GM12878 (cell line): ENCODE results near the gene SMIM17. TPM values are rescaled to one million over a fixed set of nuclear protein-coding genes. Genes with fewer than 3 reads are reported as not detected.

Source experiments
- ATAC-seq: fragments of 200-7000 bp; cut with Tn5 transposase; 3 replicates; pipeline ENCODE4 v1.9.1; 2020; ENCODE audit warnings: mild to moderate bottlenecking, moderate library complexity
- BruUV-seq: library from RNA; stranded (reverse); fragments of 400-500 nt; replicated peaks from 2 replicates; lab custom pipeline; 2021; lab: Mats Ljungman, UMichigan
- CTCF ChIA-PET: fragments of 300-600 bp; sonication (Branson Sonifier 250); formaldehyde crosslinking; extraction: SDS; loops from one replicate; lab custom pipeline; 2021; ENCODE audit warnings: inconsistent platforms; lab: Yijun Ruan, JAX
- POLR2A ChIA-PET: fragments of 350-600 bp; formaldehyde crosslinking; extraction: SDS; loops from one replicate; lab custom pipeline; 2021; ENCODE audit warnings: inconsistent platforms; lab: Charles Lee
- RAD21 ChIA-PET: fragments of 300-600 bp; sonication (Branson Sonifier 250); formaldehyde crosslinking; loops from one replicate; lab custom pipeline; 2023; ENCODE audit warnings: antibody characterized with exemption; ENCODE audit not compliant: unreplicated experiment; lab: Charles Lee
- SMC1A ChIA-PET: fragments of 300-600 bp; sonication (Branson Sonifier 250); formaldehyde crosslinking; loops from one replicate; lab custom pipeline; 2023; ENCODE audit not compliant: unreplicated experiment, uncharacterized antibody; lab: Charles Lee
- DNase-seq: peaks from one replicate; pipeline ENCODE4 v3.0.0-alpha.2; 2011; ENCODE audit warnings: low read depth, low spot score
- FAIRE-seq: peaks from 3 replicates; lab custom pipeline; 2011; peaks lifted over from hg19 to GRCh38; lab: Jason Lieb, UNC
- H2AFZ ChIP-seq: 2 replicates; pipeline ENCODE4 v1.6.0; 2011; ENCODE audit warnings: low read depth, low read length, control low read depth; ENCODE audit not compliant: control insufficient read depth
- H3K27ac ChIP-seq: 2 replicates; pipeline ENCODE4 v1.5.1; 2011; ENCODE audit warnings: control low read depth; ENCODE audit not compliant: control insufficient read depth, insufficient read depth
- H3K27me3 ChIP-seq, 2 experiments: replicated peaks in 1 of 2; 2 replicates each; pipeline versions ENCODE4 v1.6.0 to v1.6.1; 2011; ENCODE audit warnings: low read length in 1 of 2; ENCODE audit not compliant: control insufficient read depth in 2 of 2, insufficient read depth in 2 of 2
- H3K36me3 ChIP-seq, 2 experiments: 2 replicates each; pipeline ENCODE4 v1.5.1; 2011; ENCODE audit warnings: low read length in 1 of 2; ENCODE audit not compliant: control insufficient read depth in 2 of 2, insufficient read depth in 2 of 2
- H3K4me1 ChIP-seq: 2 replicates; pipeline ENCODE4 v1.6.1; 2011; ENCODE audit warnings: mild to moderate bottlenecking, low read length, moderate library complexity, mixed read lengths; ENCODE audit not compliant: control insufficient read depth, insufficient read depth
- H3K4me2 ChIP-seq: 2 replicates; pipeline ENCODE4 v1.6.0; 2011; ENCODE audit warnings: control low read depth; ENCODE audit not compliant: control insufficient read depth, insufficient read depth
- H3K4me3 ChIP-seq: fragments of 200-600 bp; sonication (generic); 2 replicates; pipeline ENCODE4 v1.5.1; 2016
- H3K79me2 ChIP-seq: 2 replicates; pipeline ENCODE4 v1.6.0; 2011; ENCODE audit warnings: low read length; ENCODE audit not compliant: control insufficient read depth, insufficient read depth
- H3K9ac ChIP-seq: 2 replicates; pipeline ENCODE4 v1.8.0; 2011; ENCODE audit warnings: low read length, control low read depth, mixed read lengths; ENCODE audit not compliant: control insufficient read depth, insufficient read depth
- H3K9me3 ChIP-seq: replicated peaks from 3 replicates; pipeline ENCODE4 v1.5.1; 2011; ENCODE audit warnings: mild to moderate bottlenecking, low read length; ENCODE audit not compliant: control insufficient read depth, insufficient read depth
- H4K20me1 ChIP-seq: 2 replicates; pipeline ENCODE4 v1.6.0; 2011; ENCODE audit not compliant: control insufficient read depth, insufficient read depth
- BACH1 ChIP-seq: fragments of 450-650 bp; IDR thresholded peaks from 2 replicates; pipeline ENCODE4 v1.6.1; 2017; ENCODE audit warnings: mild to moderate bottlenecking, borderline replicate concordance
- CBX3 ChIP-seq: fragments of 200-600 bp; sonication (generic); IDR thresholded peaks from 2 replicates; pipeline ENCODE4 v1.6.1; 2016; ENCODE audit warnings: low read depth, borderline replicate concordance
- DPF2 ChIP-seq: fragments of 450-650 bp; IDR thresholded peaks from 2 replicates; pipeline ENCODE4 v1.6.1; 2017; ENCODE audit warnings: mild to moderate bottlenecking
- ETV6 ChIP-seq, 2 experiments: fragments of 450-650 bp in 1 of 2; IDR thresholded peaks in 1 of 2; conservative IDR thresholded peaks in 1 of 2; 2 replicates each; pipeline ENCODE4 v1.6.1; 2014; ENCODE audit warnings: antibody characterized with exemption in 1 of 2, borderline replicate concordance in 1 of 2, low read depth in 1 of 2, mild to moderate bottlenecking in 1 of 2, moderate library complexity in 1 of 2
- IRF4 ChIP-seq: IDR thresholded peaks from 2 replicates; pipeline ENCODE4 v1.6.1; 2011; ENCODE audit warnings: low read depth, low read length
- KLF5 ChIP-seq: fragments of 450-650 bp; IDR thresholded peaks from 2 replicates; pipeline ENCODE4 v1.6.1; 2014; ENCODE audit warnings: mild to moderate bottlenecking; ENCODE audit not compliant: partially characterized antibody
- LARP7 ChIP-seq: fragments of 450-650 bp; IDR thresholded peaks from 2 replicates; pipeline ENCODE4 v1.6.1; 2017; ENCODE audit warnings: mild to moderate bottlenecking
- NBN ChIP-seq: fragments of 450-650 bp; IDR thresholded peaks from 2 replicates; pipeline ENCODE4 v1.6.1; 2016
- RB1 ChIP-seq: fragments of 450-650 bp; formaldehyde crosslinking; IDR thresholded peaks from 2 replicates; pipeline ENCODE4 v1.6.1; 2017; ENCODE audit warnings: mild to moderate bottlenecking, borderline replicate concordance
- RBBP5 ChIP-seq: fragments of 200-600 bp; sonication (generic); conservative IDR thresholded peaks from 2 replicates; pipeline ENCODE4 v1.6.1; 2016
- RCOR1 ChIP-seq: conservative IDR thresholded peaks from 2 replicates; pipeline ENCODE4 v1.6.1; 2012; ENCODE audit warnings: low read depth, low read length, improper control_type of control experiment
- SMAD1 ChIP-seq: fragments of 450-650 bp; IDR thresholded peaks from 2 replicates; pipeline ENCODE4 v1.6.1; 2018; ENCODE audit warnings: mild to moderate bottlenecking, low read depth; ENCODE audit not compliant: partially characterized antibody
- TCF12 ChIP-seq: IDR thresholded peaks from 2 replicates; pipeline ENCODE4 v1.6.1; 2011; ENCODE audit warnings: low read depth, mild to moderate bottlenecking, low read length
- ZNF274 ChIP-seq: IDR thresholded peaks from one replicate; pipeline ENCODE4 v1.8.0; 2011; ENCODE audit not compliant: insufficient read length, insufficient read depth
- ZZZ3 ChIP-seq: IDR thresholded peaks from 2 replicates; pipeline ENCODE4 v1.6.1; 2011; ENCODE audit warnings: low read depth; ENCODE audit not compliant: control insufficient read depth, insufficient read length
- WGBS: methylation state at CpG from one replicate; pipeline ENCODE4 v1.1.6; 2016; ENCODE audit warnings: low lambda C conversion rate; ENCODE audit not compliant: insufficient replicate concordance, insufficient coverage; ENCODE audit errors: missing lambda C conversion rate; 5-methylcytosine and 5-hydroxymethylcytosine counted together
- in situ Hi-C: fragments of 300-500 bp; cut with MboI; formaldehyde crosslinking; loops from 9 replicates; pipeline ENCODE4 v1.14.3; 2018; ENCODE audit warnings: mixed read lengths
- intact Hi-C: fragments of 100-400 bp; cut with micrococcal nuclease; formaldehyde crosslinking; loops from one replicate; pipeline ENCODE4 v1.14.2; 2022; ENCODE audit not compliant: unreplicated experiment
- polyA plus RNA-seq, 11 experiments: library from polyadenylated mRNA; depleted of rRNA in 4 of 11; unstranded in 6 of 11; stranded (reverse) in 5 of 11; fragments of >200 nt; fragmentation: Nextera tagmentation in 4 of 11; fragmentation: Illumina TruSeq in 1 of 11; extraction: Ambion mirVana in 4 of 11; extraction: Trizol in 1 of 11; gene quantifications; 1 replicate in 1 of 11; 2 replicates in 10 of 11; pipeline versions ENCODE4 v1.2.1 to v1.2.3, GENCODE V29; 2011 to 2016; ENCODE audit warnings: inconsistent platforms in 2 of 11, missing spikeins in 2 of 11, low read depth in 1 of 11
- total RNA-seq, 4 experiments: library from RNA; depleted of rRNA in 3 of 4; stranded (reverse); fragments of >200 nt in 3 of 4; fragmentation: Illumina TruSeq in 1 of 4; extraction: Trizol in 1 of 4; gene quantifications; 2 replicates each; pipeline versions ENCODE4 v1.2.1 to v1.2.3, GENCODE V29; 2013 to 2021
- TF ChIP-seq, protein P1 (sequence below): fragments of 450-650 bp; IDR thresholded peaks from 2 replicates; pipeline ENCODE4 v1.6.1; 2016; ENCODE audit warnings: mild to moderate bottlenecking, moderate library complexity, borderline replicate concordance

SMIM17 gene
- total and polyA plus RNA-seq, 10 of the 15 experiments (the other 5 are each of a cell fraction or from before 2014, with no cell fraction given) = 0.07 to 0.23 (median 0.17) TPM; not detected in 6

DNA sequence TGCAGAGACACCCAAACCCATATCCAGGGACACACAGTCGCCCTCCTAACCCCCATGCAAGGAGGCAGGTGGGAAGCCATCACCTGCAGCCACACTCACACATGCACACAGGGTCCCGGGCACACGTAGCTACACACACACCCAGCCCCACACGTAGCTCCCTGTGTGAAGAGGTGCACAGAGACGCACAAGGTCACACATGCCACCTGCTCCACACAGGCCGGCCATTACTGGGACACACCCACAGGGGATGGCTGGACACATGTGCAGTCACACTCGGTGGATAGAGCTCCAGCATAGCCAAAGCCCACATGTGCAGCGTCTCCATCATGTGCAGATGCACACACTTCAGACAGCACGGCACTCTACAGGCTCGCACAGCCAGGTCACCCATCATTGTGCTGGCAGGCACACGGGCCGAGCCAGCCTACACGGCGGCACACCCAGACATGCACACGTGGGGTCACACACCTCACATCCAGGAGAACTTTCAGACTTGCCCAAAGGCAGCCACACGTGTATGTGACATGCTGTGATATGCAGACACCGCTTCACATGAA, 27.5 kb downstream of the SMIM17 start:
- FAIRE-seq (no peak), DNase-seq (no peak), ATAC-seq (no peak)
- RAD21 ChIA-PET = no interaction called here
- Histone ChIP-seq H3K27ac (no peak overlapping the region), H3K9ac (no peak overlapping the region), H3K4me2 (no peak overlapping the region), H4K20me1 (no peaks in the 10 kb centered on the region), H3K36me3 (no peaks in the 10 kb centered on the region), H3K4me1 (no peaks in the 10 kb centered on the region), H3K27me3 (no peaks in the 10 kb centered on the region), H2AFZ (no peak overlapping the region), H3K9me3 (peaks cover 4% of the 10 kb centered on the region; the same call in 1 of the 3 replicates), H3K79me2 (no peaks in the 10 kb centered on the region), H3K4me3 (no peak overlapping the region)
- BruUV-seq = no TSS peak
- SMC1A ChIA-PET = no interaction called here
- POLR2A ChIA-PET = no interaction called here
- TF ChIP-seq BACH1 = no peak
- TF ChIP-seq RB1 = no peak
- no peak for TF ChIP-seq IRF4
- TF ChIP-seq SMAD1 = no peak
- no peak for TF ChIP-seq ZNF274
- no peak for TF ChIP-seq CBX3
- TF ChIP-seq RBBP5 = no peak
- no peak for TF ChIP-seq LARP7
- intact Hi-C loops (no loop called here), in situ Hi-C loops (no loop called here)
- WGBS = 53% methylated on average over 17 of the region's 17 CpGs
- CTCF ChIA-PET = no interaction called here

DNA sequence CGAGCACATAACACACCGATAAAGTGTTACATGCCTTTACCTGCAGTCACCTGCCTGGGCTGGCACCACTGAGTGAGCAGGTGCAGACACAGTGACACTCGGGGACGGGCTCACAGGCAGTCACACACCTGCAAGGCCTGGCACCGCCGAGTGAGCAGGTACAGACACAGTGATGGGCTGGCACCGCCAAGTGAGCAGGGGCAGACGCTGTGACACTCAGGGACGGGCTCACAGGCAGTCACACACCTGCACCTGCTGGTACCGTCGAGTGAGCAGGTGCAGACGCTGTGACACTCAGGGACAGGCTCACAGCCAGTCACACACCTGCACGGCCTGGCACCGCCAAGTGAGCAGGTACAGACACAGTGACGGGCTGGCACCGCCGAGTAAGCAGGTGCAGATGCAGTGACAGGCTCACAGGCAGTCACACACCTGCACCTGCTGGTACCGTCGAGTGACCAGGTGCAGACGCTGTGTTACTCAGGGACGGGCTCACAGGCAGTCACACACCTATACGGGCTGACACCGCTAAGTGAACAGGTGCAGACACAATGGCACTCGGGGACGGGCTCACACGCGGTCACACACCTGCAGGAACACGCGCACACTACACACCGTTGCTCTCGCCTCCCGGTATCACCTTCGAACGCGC, 28.1 kb downstream of the SMIM17 start:
- Histone ChIP-seq H3K79me2 (no peaks in the 10 kb centered on the region), H3K9ac (no peak overlapping the region), H3K4me2 (no peak overlapping the region), H3K4me1 (no peaks in the 10 kb centered on the region), H3K27me3 (no peaks in the 10 kb centered on the region), H3K4me3 (no peak overlapping the region), H4K20me1 (no peaks in the 10 kb centered on the region), H3K36me3 (no peaks in the 10 kb centered on the region), H3K27ac (no peak overlapping the region), H3K9me3 (peaks cover 4% of the 10 kb centered on the region; the same call in 1 of the 3 replicates), H2AFZ (no peak overlapping the region)
- DNase-seq = no peak
- intact Hi-C loops (no loop called here), in situ Hi-C loops (no loop called here)
- no peak for FAIRE-seq
- 65% methylated on average over 35 of the region's 35 CpGs for WGBS
- no TSS peak for BruUV-seq
- no peak for ATAC-seq
- CTCF ChIA-PET = no interaction called here
- POLR2A ChIA-PET = no interaction called here
- SMC1A ChIA-PET = no interaction called here
- RAD21 ChIA-PET = no interaction called here
- no peak for TF ChIP-seq ZZZ3
- TF ChIP-seq, protein P1, sequence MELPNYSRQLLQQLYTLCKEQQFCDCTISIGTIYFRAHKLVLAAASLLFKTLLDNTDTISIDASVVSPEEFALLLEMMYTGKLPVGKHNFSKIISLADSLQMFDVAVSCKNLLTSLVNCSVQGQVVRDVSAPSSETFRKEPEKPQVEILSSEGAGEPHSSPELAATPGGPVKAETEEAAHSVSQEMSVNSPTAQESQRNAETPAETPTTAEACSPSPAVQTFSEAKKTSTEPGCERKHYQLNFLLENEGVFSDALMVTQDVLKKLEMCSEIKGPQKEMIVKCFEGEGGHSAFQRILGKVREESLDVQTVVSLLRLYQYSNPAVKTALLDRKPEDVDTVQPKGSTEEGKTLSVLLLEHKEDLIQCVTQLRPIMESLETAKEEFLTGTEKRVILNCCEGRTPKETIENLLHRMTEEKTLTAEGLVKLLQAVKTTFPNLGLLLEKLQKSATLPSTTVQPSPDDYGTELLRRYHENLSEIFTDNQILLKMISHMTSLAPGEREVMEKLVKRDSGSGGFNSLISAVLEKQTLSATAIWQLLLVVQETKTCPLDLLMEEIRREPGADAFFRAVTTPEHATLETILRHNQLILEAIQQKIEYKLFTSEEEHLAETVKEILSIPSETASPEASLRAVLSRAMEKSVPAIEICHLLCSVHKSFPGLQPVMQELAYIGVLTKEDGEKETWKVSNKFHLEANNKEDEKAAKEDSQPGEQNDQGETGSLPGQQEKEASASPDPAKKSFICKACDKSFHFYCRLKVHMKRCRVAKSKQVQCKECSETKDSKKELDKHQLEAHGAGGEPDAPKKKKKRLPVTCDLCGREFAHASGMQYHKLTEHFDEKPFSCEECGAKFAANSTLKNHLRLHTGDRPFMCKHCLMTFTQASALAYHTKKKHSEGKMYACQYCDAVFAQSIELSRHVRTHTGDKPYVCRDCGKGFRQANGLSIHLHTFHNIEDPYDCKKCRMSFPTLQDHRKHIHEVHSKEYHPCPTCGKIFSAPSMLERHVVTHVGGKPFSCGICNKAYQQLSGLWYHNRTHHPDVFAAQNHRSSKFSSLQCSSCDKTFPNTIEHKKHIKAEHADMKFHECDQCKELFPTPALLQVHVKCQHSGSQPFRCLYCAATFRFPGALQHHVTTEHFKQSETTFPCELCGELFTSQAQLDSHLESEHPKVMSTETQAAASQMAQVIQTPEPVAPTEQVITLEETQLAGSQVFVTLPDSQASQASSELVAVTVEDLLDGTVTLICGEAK = no peak
- no peak for TF ChIP-seq ETV6 (conservative IDR thresholded peaks at IDR 0.05 in 1 of 2, IDR thresholded peaks at IDR 0.05 in 1 of 2; ENCODE audit: borderline replicate concordance in 1 of 2, low read depth in 1 of 2)
- TF ChIP-seq KLF5 = no peak
- TF ChIP-seq ZNF274 = no peak
- no peak for TF ChIP-seq RCOR1
- no peak for TF ChIP-seq TCF12
- TF ChIP-seq DPF2 = no peak
- TF ChIP-seq NBN = no peak
